Sigmoid colon (tissue), 4 donors: ENCODE results near the gene NOC2L.

Experiments
- CTCF ChIP-seq, 4 experiments: fragments of 450-650 bp in 3 of 4; fragments of 200-600 bp in 1 of 4; IDR thresholded peaks; one replicate each; pipeline ENCODE4 v1.5.1; 2016 to 2019; ENCODE audit warnings: antibody characterized with exemption in 4 of 4, mild to moderate bottlenecking in 3 of 4, moderate library complexity in 2 of 4
- POLR2A ChIP-seq, 2 donors: fragments of 450-650 bp; IDR thresholded peaks; one replicate each; pipeline ENCODE4 v1.6.1; 2016; ENCODE audit warnings: antibody characterized with exemption in 2 of 2, mild to moderate bottlenecking in 2 of 2, moderate library complexity in 2 of 2
- POLR2AphosphoS5 ChIP-seq, 4 donors: sonication (generic); formaldehyde crosslinking; IDR thresholded peaks; one replicate each; pipeline ENCODE4 v1.6.1; 2017; ENCODE audit warnings: antibody characterized with exemption in 4 of 4

- TF ChIP-seq CTCF (IDR thresholded peaks at IDR 0.05) (no peak), POLR2A (IDR thresholded peaks at IDR 0.05) (no peak), POLR2AphosphoS5 (IDR thresholded peaks at IDR 0.05) (no peak)
Observed at GRCh38 chr1:961132-961669, 2.1 kb upstream of the NOC2L start.
